Loucy (cell line): ENCODE results near the gene RAPGEF5.

Source experiments
- H2AFZ ChIP-seq: fragments of 200-600 bp; sonication (generic); 2 replicates; pipeline ENCODE4 v1.6.0; 2016; ENCODE audit warnings: antibody characterized with exemption, mild to moderate bottlenecking, low read length, moderate library complexity
- H3F3A ChIP-seq: fragments of 200-600 bp; 2 replicates; pipeline ENCODE4 v1.6.0; 2016; ENCODE audit warnings: antibody characterized with exemption, low read depth, mild to moderate bottlenecking
- H3K27me3 ChIP-seq: fragments of 200-600 bp; sonication (generic); 2 replicates; pipeline ENCODE4 v1.6.1; 2014; ENCODE audit warnings: low read length, mild to moderate bottlenecking; ENCODE audit not compliant: insufficient read depth, poor library complexity, severe bottlenecking
- H3K36me3 ChIP-seq: fragments of 200-600 bp; sonication (generic); 2 replicates; pipeline ENCODE4 v1.6.1; 2016; ENCODE audit warnings: low read length; ENCODE audit not compliant: insufficient read depth
- H3K4me1 ChIP-seq: fragments of 200-600 bp; sonication (generic); 2 replicates; pipeline ENCODE4 v1.5.1; 2014; ENCODE audit warnings: low read length, mild to moderate bottlenecking; ENCODE audit not compliant: insufficient read depth, poor library complexity, severe bottlenecking
- H3K4me2 ChIP-seq: fragments of 200-600 bp; sonication (generic); 2 replicates; pipeline ENCODE4 v1.6.0; 2014; ENCODE audit warnings: antibody characterized with exemption, low read length, low read depth, mild to moderate bottlenecking; ENCODE audit not compliant: poor library complexity, severe bottlenecking
- H3K4me3 ChIP-seq: fragments of 200-600 bp; sonication (generic); 2 replicates; pipeline ENCODE4 v1.5.1; 2014; ENCODE audit warnings: low read length, mild to moderate bottlenecking, mixed read lengths; ENCODE audit not compliant: poor library complexity, severe bottlenecking
- H3K79me2 ChIP-seq: fragments of 200-600 bp; sonication (generic); 2 replicates; pipeline ENCODE4 v1.6.1; 2014; ENCODE audit warnings: low read length; ENCODE audit not compliant: insufficient read depth
- H3K9ac ChIP-seq: fragments of 200-600 bp; sonication (generic); 2 replicates; pipeline ENCODE4 v1.6.0; 2014; ENCODE audit warnings: mild to moderate bottlenecking, low read depth, low read length, moderate library complexity; ENCODE audit not compliant: poor library complexity, severe bottlenecking
- H3K9me2 ChIP-seq: fragments of 200-600 bp; sonication (generic); replicated peaks from 2 replicates; pipeline ENCODE4 v1.6.1; 2016; ENCODE audit warnings: low read depth, low read length, mixed read lengths
- H3K9me3 ChIP-seq: fragments of 200-600 bp; sonication (generic); 2 replicates; pipeline ENCODE4 v1.6.1; 2014; ENCODE audit warnings: mild to moderate bottlenecking, antibody characterized with exemption, low read length, low read depth; ENCODE audit not compliant: insufficient read depth
- H4K20me1 ChIP-seq: fragments of 200-600 bp; sonication (generic); 2 replicates; pipeline ENCODE4 v1.6.0; 2014; ENCODE audit warnings: antibody characterized with exemption, low read length, mild to moderate bottlenecking; ENCODE audit not compliant: insufficient read depth, poor library complexity, severe bottlenecking
- CTCF ChIP-seq: fragments of 200-600 bp; sonication (generic); conservative IDR thresholded peaks from 2 replicates; pipeline ENCODE4 v1.5.1; 2014; ENCODE audit warnings: mild to moderate bottlenecking, antibody characterized with exemption, low read length
- EZH2phosphoT487 ChIP-seq: fragments of 200-600 bp; IDR thresholded peaks from 2 replicates; pipeline ENCODE4 v1.6.1; 2018; ENCODE audit warnings: antibody characterized with exemption, mild to moderate bottlenecking, moderate library complexity, borderline replicate concordance

RAPGEF5 gene

GRCh38 chr7:22207724-22208225 is 149.2 kb downstream of the RAPGEF5 start:
- no peaks in the 10 kb centered on the region for H3K27me3 ChIP-seq
- no peaks in the 10 kb centered on the region; the same call in 1 of the 2 replicates for H3K36me3 ChIP-seq
- H4K20me1 ChIP-seq, result no peaks in the 10 kb centered on the region
- peaks cover 22% of the 10 kb centered on the region for H3K4me1 ChIP-seq
- H3K9me3 ChIP-seq, result no peaks in the 10 kb centered on the region
- TF ChIP-seq EZH2phosphoT487 (no peak), CTCF (no peak)
- no peak overlapping the region for H3K9ac ChIP-seq
- no peaks in the 10 kb centered on the region for H3K9me2 ChIP-seq
- no peak overlapping the region for H2AFZ ChIP-seq
- no peaks in the 10 kb centered on the region for H3K79me2 ChIP-seq
- no peaks in the 10 kb centered on the region for H3F3A ChIP-seq
- H3K4me3 ChIP-seq, result no peak overlapping the region
- H3K4me2 ChIP-seq, result no peak overlapping the region

DNA sequence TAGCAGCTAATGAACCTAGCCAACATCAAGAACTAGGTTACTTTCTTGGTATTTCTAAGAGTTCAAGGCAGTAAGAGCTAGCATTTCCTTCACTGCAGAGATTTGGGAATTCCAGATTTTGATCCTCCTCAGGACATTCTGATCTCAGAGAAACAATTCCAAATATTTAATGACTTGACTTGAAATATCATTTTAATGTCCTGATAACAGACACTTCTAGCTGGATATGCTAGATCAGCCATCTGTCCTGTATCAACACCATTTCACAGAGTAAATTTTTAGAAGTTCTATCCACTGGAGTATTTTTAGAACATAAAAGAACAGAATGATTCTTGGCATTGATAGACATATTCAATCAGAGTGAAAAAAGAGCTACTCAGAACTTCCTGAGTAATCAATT is 151.3 kb downstream of the RAPGEF5 start:
- no peak overlapping the region for H3K9ac ChIP-seq
- H2AFZ ChIP-seq, result no peak overlapping the region
- no peaks in the 10 kb centered on the region for H3K79me2 ChIP-seq

GRCh38 chr7:22204312-22204711 is 152.6 kb downstream of the RAPGEF5 start:
- Histone ChIP-seq H3K36me3 (no peaks in the 10 kb centered on the region; the same call in 1 of the 2 replicates), H2AFZ (no peak overlapping the region), H3K4me3 (no peak overlapping the region), H3K9ac (no peak overlapping the region), H3K9me2 (no peaks in the 10 kb centered on the region), H3F3A (no peaks in the 10 kb centered on the region), H4K20me1 (no peaks in the 10 kb centered on the region), H3K79me2 (no peaks in the 10 kb centered on the region), H3K9me3 (no peaks in the 10 kb centered on the region), H3K4me1 (peaks cover 17% of the 10 kb centered on the region), H3K4me2 (no peak overlapping the region), H3K27me3 (no peaks in the 10 kb centered on the region)
- no peak for TF ChIP-seq EZH2phosphoT487
- TF ChIP-seq CTCF, result no peak

More for the DNA sequence above, 151.3 kb downstream of the RAPGEF5 start:
- H4K20me1 ChIP-seq, result no peaks in the 10 kb centered on the region
- no peak for TF ChIP-seq CTCF
- no peak for TF ChIP-seq EZH2phosphoT487
- no peaks in the 10 kb centered on the region for H3K27me3 ChIP-seq
- no peaks in the 10 kb centered on the region for H3K9me3 ChIP-seq
- no peaks in the 10 kb centered on the region for H3K9me2 ChIP-seq
- H3K36me3 ChIP-seq, result no peaks in the 10 kb centered on the region; the same call in 1 of the 2 replicates
- no peak overlapping the region for H3K4me3 ChIP-seq
- H3K4me2 ChIP-seq, result no peak overlapping the region
- peaks cover 17% of the 10 kb centered on the region for H3K4me1 ChIP-seq
- H3F3A ChIP-seq, result no peaks in the 10 kb centered on the region
